ENCODE measurements around the gene LTB.

Gene LTB

DNA sequence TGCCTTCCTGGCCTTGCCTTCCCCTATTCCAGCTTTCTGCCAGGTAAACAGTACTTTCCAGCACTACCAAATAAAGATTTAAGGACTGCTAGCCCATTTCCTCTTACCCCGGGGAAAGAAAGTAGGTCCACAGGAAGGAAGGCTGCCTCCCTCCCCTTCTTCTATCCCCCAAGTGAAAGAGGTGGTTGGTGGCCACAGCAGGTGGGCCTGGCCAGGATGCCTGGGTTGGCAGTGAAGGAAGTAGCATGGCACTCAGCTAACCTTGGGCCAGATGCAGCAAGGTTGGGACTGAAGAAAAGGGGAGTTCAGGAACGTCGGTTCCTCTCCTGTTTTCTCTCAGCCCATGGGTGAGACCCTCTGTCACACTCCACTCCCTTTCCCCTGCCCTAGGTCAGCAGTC, 25.9 kb downstream of the LTB start:
- no peak for DNase-seq

DNA sequence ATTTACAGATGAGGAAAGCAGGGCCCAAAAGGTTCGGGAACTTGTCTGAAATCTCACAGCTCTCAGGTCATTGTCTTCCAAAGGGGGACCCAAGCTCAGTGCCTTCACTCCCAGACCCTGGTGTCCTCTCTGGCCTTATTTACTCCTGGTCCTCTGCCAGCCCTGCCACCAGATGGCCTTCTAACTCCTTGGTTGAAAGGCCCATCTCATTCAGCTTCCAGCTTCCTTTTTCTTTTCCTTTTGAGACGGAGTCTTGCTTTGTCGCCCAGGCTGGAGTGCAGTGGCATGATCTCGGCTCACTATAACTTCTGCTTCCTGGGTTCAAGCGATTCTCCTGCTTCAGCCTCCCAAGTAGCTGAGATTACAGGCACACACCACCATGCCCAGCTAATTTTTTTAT, 30.9 kb downstream of the LTB start:
- DNase-seq: peak in 16 of 51 donors; percentile 7 to 41 (median 16)

DNA sequence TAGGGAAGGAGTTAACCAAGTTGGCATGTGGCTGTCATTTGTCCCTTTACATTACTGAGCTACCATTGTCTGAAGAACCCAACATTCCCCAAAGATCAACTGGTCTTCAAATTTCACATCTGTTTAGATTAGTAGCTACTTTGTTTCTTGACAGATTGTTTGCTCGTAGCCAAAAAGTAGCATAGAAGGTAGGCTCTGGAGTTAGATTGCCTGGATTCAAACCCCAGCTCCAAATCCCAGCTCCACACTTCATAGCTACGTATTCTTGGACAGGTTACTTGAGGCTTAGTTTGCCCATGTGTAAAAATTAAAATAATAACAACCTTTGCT, 33.7 kb downstream of the LTB start:
- DNase-seq: no peak

DNA sequence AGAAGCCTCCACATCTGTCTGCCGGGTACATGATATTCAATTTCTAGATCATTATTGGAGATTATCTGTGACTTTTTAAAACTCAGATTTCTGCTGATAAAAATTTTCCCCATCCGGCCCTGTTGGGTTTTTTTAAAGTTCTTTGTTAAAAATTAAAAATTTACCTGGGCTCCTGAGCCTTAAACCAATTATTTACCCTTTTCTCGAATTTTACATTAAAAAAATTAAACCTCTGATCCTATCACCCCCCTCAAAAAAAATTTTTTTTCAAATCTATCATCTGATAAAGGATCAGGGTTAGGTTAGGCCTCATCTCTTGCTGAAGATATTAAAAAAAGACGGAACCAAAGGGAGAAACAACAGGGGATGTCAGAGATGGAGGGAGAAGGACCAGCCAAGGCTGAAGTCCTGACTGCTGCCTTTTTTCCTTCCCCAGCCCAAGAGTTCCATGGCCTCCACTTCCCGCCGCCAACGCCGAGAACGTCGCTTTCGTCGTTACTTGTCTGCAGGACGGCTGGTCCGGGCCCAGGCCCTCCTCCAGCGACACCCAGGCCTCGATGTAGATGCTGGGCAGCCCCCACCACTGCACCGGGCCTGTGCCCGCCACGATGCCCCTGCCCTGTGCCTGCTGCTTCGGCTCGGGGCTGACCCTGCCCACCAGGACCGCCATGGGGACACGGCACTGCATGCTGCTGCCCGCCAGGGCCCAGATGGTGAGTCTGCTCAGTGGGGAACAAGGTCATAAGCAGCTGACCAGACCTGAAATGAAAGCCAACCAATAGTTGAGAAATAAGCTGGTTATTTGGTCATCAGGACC, 34.3 kb downstream of the LTB start:
- peak in 4 of 51 donors; percentile 1 to 10 (median 4) for DNase-seq

DNA sequence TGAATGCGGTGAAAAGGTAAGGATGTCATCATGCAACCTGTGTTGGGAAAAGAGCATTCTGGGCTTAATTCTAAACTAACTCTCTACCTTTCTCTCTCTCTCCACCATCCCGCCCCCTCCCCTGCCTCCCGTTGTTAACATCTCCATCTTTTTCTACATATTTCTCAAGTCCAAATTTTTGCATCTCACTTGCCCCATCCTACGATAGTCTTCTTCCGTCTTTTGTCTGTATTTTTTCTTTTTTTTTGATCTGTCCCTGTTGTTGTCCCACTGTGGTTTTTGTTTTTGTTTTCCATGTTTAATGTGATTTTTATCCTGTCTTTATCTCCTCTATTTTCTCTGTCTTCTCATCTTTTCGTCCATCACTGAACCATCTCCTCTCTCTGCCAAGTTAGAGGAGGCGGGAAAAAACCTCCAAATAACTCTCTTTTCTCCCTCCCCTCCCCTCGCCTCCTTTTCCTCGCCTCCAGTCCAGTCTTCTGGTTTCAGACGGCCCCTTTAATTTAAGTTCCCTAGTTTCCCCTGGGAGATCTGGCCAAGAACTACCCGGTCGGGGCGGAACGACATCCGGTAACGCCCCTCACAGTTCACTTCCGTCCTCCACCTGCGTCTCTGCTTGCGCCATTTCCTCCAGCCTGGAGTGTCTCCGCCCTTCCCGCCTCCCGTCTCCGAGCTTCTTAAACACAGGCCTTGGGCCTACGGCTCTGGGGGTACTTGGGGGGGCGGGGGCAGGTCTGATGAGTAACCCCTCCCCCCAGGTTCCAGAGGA, 35.1 kb downstream of the LTB start, which contains the start of gene NFKBIL1:
NFKBIL1 (plus strand) TSS at position 651 of the 769 bp plus-strand sequence; CDS start at position 738, 87 bp downstream.
- DNase-seq: peak in 50 of 51 donors; percentile 56 to 98 (median 92)

DNA sequence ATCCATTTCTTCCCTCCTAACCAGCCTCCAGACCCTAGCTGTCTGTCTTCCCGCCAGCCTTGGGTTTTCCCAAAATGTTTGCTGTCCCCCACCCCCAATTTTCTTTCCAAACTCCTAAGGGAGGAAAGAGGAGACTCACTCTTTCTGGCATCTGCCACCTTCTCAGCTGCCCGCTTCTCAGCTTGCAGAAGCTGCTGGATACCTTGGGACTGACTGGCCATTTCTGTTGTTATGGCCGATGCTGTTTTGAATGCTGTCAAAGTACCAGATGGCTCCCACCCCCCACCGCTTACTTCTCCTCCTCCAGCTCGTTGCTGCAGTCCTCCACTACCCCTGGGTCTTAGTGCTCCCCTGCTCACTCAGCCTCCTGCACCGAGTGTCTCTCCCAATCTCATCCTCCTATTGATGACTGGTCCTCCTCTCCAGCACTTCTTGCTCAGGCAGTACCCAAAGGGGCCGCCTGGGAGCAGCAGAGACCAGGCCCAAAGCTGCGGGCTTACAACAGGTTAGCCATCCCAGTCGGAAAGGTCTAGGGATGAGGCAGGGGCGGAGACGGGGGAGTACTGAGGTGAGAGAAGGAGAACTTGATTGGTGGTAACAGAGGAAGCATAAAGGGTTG, 35.8 kb downstream of the LTB start, which contains the start of gene ATP6V1G2:
ATP6V1G2 (minus strand) TSS at position 270 of the 619 bp plus-strand sequence; CDS start at position 221, 49 bp downstream.
- DNase-seq: peak in 50 of 51 donors; percentile 22 to 94 (median 84)

DNA sequence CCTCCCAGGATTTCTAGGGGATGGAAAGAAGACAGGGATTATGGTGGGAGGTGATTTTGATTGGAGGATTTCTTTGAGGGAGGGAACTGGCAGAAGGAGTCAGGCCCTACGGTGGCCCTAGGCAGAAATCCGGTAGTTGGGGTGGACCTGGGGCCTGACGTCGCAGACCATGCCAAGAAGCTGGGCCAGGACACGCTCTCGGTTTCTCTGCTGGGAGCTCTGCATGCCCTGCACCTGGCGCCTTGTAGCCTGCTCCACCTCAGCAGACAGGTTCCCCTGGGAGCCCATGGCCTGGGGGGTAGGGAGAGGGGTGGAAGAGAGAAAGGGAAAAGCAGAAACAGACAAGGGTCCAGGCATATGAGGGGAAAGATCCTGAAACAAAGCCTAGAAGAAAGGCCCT, 36.9 kb downstream of the LTB start:
- DNase-seq: no peak

DNA sequence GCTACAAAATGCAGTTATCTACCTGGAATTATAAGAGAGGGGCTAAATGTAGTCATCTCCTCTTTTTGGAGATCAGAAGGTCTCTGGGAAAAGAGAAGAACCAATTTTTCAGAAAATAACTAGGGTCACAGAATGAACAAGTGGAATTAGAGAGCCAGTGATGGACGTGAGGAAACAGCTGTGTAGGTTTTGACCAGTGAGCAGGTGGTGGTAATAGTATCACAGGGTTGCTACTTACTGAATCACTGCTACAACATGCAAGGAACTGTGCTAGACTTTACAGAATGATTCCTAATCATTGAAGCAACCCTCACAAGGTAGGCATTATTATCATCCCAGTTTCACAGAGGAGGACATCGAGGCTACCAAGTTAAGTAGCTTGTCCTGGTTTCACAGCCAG, 37.5 kb downstream of the LTB start:
- no peak for DNase-seq

DNA sequence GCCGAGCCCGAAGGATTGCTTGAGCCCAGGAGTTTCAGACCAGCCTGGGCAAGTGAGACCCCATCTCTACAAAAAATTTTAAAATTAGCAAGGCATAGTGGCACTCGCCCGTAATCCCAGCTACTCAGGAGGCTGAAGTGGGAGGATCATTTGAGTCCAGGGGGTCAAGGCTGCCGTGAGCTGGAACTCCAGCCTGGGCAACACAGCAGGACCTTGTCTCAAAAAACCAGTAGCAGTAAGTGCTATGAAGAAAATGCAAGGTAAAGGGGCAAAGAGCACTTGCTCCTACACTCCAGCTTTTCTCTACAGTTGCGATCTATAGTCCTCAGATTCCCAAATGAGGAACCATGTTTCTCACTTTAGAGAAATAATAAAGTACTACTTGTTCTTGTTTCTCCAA, 38.6 kb downstream of the LTB start:
- DNase-seq: no peak

DNA sequence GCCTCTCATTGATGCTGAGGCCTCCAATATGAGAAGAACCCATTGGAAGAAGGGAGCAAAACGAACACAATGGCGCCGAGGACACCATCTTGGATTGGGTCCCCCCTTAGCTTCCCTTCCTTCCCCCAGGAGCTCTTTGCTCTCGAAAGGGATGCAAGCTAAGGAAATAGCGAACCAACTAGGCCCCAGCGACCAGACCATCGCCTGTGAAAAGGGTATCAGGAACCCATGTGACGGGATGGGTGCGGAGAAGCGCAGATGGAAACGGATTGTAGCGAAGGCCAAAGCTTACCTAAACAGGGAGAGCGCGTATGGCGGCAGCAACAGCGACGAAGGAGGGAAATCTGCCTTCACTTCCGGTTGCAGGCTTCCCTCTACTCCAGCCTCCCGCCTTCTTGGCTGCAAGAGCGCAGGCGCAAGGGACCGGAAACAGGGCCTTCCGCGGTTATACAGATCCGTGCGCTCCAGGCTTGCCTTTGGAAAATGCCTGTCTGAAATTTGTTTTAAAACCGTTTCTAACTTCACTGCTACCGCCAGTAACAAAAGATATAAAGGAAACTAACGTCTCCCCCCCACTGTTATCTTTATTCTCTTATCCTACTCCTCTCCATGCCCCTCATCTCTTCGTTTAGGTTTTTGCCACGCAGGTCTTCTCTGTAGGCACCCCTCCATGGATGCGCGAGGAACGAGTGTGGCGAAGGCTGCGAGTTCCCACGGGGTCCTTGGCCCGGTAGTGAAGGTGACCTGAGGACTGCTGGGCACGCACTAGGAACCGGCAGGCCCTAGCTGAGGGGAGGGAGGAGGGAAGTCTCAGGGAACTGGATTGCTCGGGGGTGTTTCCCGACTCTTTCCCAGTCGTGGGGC, 40.3 kb downstream of the LTB start, which contains the start of gene DDX39B:
DDX39B (minus strand) TSS at position 346 of the 864 bp plus-strand sequence. CDS start 1,471 bp downstream, outside the sequence.
- peak in 50 of 51 donors; percentile 72 to 98 (median 92) for DNase-seq

DNA sequence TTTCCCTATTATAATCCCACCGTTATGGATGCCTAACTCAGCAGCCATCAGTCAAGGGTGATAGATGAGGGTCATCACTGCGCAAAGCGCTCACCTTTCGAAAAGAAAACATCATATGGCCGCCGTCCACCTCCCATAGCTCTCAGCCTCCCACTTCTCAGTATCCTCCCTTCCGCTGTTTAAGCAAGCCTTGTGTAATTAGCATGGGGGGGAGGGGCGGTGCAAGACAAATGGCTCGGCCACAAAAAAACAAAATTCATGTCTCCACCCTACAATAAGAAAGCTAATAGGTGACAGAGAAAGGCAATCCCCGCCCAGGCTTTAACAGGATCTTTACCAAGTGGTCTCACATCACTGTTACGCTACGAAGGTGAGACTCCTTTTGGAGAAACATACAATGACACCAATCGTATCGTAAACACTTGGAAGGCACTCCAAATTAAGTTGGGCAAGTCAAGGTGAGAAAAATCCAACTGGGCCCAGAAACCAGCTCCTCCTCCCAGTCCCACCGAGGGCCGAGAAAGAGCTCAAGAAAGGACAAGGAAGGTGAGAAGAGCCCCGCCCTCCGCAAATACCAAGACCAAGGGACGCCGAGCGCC, 41.1 kb downstream of the LTB start:
- DNase-seq: peak in 7 of 51 donors; percentile 12 to 69 (median 31)

DNA sequence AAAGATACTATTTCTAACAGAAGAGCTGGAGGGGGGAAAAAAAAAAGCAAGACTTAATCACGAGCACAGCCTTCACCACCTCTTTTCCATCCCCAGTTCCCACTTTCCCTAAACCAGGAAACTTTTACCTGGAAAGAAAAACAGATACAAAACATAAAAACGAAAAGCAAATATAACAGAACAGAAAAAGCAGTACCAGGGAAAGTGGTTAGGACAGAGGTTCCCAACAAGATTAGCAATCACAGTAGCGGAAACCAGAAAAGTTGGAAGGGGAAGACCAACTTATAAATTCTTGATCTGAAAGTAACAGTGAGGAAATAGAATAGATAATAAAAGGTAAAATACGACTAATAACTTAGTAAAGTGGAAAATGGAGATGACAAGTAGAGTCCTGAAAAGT, 41.6 kb downstream of the LTB start:
- DNase-seq: no peak

DNA sequence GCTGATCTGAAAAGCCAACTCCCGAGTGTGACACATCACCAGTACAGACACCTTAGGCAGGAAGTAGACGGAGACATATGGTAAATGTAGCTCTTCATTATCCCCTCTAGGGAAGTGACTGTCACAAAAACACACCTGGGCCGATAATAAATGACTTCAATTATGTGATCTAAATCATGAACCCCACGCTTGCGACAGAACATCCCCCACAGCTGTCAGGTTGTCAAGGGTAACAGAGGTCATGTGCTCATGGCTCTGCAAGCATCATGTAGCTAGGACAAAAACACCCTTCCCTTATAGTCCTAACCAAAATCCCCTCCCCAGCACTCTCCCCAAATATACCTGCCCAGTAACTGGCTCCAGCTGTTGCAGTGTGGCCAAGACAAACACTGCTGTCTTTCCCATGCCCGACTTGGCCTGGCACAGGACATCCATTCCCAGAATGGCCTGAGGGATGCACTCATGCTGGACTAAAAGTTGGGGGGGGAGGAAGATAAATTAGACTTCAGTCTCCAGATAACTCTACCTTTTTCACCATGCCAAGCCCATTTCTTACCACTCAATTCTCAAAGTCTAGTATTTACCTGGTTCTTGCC, 43.3 kb downstream of the LTB start:
- DNase-seq: no peak

DNA sequence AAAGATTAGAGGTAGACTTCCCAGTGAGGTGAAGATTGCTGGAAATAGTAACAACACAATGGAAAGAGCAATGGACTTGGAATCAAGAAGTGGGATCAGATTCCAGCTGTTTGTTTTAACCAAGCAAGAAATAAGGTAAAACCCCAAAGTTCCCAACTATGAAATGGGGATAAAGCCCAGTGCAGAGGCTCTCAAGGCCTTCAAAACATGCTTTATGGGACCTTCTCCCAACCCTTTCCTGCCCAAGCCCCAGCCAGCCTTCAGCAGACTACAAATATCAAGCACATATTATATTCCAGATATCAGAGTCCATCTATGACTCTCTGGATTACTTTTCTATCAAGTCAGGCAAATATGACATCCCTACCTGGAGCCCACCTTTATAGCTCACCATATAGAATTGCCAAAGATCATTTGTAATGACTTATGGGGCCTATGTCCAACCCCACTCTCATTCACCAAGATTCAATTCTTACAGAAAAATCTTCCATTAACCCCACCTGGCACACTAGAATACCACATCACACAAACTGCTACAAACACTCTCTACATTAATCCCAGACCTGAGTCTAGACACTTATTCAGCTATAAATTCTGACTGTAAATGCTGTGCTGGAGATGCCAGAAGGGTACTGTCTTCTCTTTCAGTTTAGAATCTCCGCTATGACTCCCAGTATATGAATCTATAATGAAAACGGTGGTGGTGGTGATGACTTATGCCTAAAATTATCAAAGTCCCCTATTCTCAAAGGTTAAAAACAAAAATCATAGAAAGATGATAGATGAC, 46.5 kb downstream of the LTB start:
- no peak for DNase-seq

DNA sequence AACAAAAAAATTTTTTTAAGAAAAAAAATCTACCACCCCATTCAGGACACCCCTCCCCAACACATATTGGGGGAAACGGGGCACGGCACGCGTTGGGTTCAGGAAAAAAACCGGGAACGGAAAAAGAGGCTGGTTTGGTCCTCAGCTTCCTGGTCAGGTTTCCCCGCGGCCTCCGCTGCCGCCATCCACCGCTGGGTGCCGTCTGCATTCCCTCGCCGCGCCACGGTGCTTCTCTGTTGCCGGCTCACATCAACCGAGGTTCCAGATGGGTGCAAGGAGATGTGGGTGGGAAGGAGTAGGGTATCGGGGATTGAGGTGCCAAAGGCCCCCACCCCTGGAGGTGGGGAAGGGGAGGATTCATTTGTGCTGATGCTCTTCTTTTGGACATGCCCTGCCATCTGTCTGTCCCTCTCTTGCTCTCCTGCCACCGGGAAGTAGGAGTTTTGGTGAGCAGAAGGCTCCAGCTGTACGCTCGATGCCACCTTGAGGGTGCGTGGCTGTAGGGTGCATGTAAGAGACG, 47.6 kb downstream of the LTB start:
- no peak for DNase-seq

DNA sequence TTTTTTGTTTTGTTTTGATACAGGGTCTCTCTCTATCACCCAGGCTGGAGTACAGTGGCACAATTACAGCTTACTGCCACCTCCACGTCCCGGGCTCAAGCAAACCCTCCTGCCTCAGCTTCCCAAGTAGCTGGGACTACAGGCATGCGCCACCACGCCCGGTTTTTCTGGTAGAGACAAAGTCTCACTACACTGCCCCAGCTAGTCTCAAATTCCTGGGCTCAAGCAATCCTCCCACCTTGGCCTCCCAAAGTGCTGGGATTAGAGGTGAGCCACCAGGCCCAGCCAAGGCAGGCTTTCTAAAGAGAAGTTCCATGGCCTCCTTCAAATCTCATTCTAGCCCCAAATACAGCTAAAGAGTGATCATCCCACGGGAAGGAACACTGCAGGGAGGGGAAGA, 48.2 kb downstream of the LTB start:
- no peak for DNase-seq

DNA sequence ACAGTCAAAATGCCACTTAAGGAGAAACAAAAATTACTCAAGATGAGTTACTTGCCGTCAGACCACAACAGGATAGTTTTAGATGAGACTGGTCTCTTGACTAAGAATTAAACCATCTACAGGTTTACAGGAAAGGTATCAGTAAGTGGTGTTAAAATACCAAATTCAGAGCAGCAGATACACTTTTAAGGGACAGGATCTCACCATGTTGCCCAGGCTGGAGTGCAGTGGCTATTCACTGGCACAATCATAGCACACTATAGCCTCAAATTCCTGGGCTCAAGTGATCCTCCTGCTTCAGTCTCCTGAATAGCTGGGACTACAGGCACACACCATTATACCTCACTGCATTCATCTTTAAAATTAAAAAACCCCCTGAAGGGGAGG, 48.8 kb downstream of the LTB start:
- DNase-seq: no peak

DNA sequence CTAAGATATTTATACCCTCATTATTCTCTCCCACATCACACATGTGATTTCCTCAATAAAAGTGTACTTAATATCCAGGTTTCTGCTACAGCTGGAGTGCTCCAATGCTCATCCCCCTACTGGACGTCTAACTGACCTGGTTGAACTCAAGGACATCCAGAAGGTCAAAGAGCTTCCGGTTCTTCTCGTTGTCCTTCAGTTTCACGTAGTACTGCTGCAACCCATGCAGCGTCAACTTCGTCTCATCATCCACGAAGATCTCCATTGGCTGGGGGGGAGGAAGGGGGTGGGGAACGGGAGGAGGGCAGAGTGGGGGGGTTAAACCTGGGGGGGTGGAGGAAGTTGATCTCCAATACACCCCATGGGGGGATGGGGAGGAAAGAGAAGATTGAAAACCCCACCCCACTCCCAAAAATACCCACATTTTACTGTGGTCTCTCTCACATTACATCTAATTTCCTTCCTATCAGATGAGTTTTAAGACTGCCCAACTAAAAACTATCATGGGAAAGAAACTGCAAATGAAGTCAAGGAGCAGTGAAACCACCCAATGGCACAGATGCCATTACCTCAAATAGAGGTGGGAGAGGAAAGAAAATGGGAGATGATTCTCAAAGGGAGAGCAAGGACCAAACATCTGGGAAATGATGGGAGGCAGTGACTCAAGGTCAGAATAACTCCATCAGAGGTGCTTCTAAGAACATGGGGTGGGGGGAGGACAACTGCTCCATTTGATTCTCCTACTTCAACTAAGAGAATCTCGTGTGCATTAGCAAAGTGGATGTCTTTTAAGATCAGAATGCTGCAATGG, 49.4 kb downstream of the LTB start:
- no peak for DNase-seq

All from hypothalamus (tissue), 51 donors.